IMR-90 (cell line): ENCODE data around the gene NEK6. TPM values are rescaled to one million over a fixed set of nuclear protein-coding genes. Genes with fewer than 3 reads are reported as not detected.

Experiments used
- ATAC-seq: fragments of 200-7000 bp; cut with Tn5 transposase; 2 replicates; pipeline ENCODE4 v1.9.1; 2020; ENCODE audit warnings: low read depth, mild to moderate bottlenecking, moderate library complexity
- BruUV-seq: library from RNA; stranded (reverse); fragments of 400-500 nt; replicated peaks from 2 replicates; lab custom pipeline; 2021; lab: Mats Ljungman, UMichigan
- CTCF ChIA-PET: fragments of 300-600 bp; formaldehyde crosslinking; extraction: SDS; loops from one replicate; lab custom pipeline; 2021; ENCODE audit warnings: antibody characterized with exemption; lab: Yijun Ruan, JAX
- POLR2A ChIA-PET: fragments of 300-600 bp; sonication (Branson Sonifier 250); formaldehyde crosslinking; loops from one replicate; lab custom pipeline; 2022; ENCODE audit warnings: antibody characterized with exemption; ENCODE audit not compliant: unreplicated experiment; lab: Charles Lee
- DNase-seq: peaks from one replicate; pipeline ENCODE4 v3.0.0; 2013
- H2AFZ ChIP-seq: replicated peaks from 2 replicates; pipeline ENCODE3; 2013; ENCODE audit warnings: low read length, mild to moderate bottlenecking; ENCODE audit not compliant: poor library complexity
- H2AK5ac ChIP-seq: 2 replicates; pipeline ENCODE4 v1.6.1; 2013; ENCODE audit warnings: low read depth, low read length, inconsistent platforms
- H2AK9ac ChIP-seq: replicated peaks from 2 replicates; pipeline ENCODE3; 2013; ENCODE audit warnings: mild to moderate bottlenecking, low read depth, low read length, moderate library complexity; ENCODE audit not compliant: poor library complexity
- H2BK120ac ChIP-seq: 2 replicates; pipeline ENCODE4 v1.6.1; 2013; ENCODE audit warnings: low read depth, low read length, inconsistent platforms
- H2BK15ac ChIP-seq: 3 replicates; pipeline ENCODE4 v1.6.1; 2013; ENCODE audit warnings: low read depth, low read length, inconsistent platforms
- H2BK20ac ChIP-seq: 2 replicates; pipeline ENCODE4 v1.6.1; 2013; ENCODE audit warnings: low read depth, mild to moderate bottlenecking, inconsistent platforms, low read length, moderate library complexity
- H2BK5ac ChIP-seq: 2 replicates; pipeline ENCODE4 v1.6.1; 2013; ENCODE audit warnings: mild to moderate bottlenecking, low read depth, low read length, inconsistent platforms; ENCODE audit not compliant: poor library complexity, severe bottlenecking
- H3K14ac ChIP-seq: replicated peaks from 2 replicates; pipeline ENCODE4 v1.6.1; 2013; ENCODE audit warnings: low read depth, low read length, inconsistent platforms
- H3K18ac ChIP-seq: 2 replicates; pipeline ENCODE4 v1.6.1; 2013; ENCODE audit warnings: low read depth, low read length, control low read depth
- H3K23ac ChIP-seq: 2 replicates; pipeline ENCODE4 v1.6.1; 2013; ENCODE audit warnings: low read depth, low read length, inconsistent platforms
- H3K27ac ChIP-seq: 2 replicates; pipeline ENCODE4 v1.5.1; 2013; ENCODE audit warnings: mild to moderate bottlenecking, control low read depth, low read length; ENCODE audit not compliant: insufficient read depth
- H3K27me3 ChIP-seq: 2 replicates; pipeline ENCODE4 v1.6.1; 2013; ENCODE audit warnings: low read length; ENCODE audit not compliant: control insufficient read depth, insufficient read depth
- H3K36me3 ChIP-seq: 2 replicates; pipeline ENCODE4 v1.6.1; 2013; ENCODE audit warnings: low read length, mixed read lengths; ENCODE audit not compliant: control insufficient read depth, insufficient read depth
- H3K4ac ChIP-seq: 2 replicates; pipeline ENCODE4 v1.6.1; 2013; ENCODE audit warnings: low read depth, low read length, inconsistent platforms
- H3K4me1 ChIP-seq: 2 replicates; pipeline ENCODE4 v1.6.1; 2013; ENCODE audit warnings: low read length, mixed read lengths; ENCODE audit not compliant: control insufficient read depth, insufficient read depth
- H3K4me2 ChIP-seq: 2 replicates; pipeline ENCODE4 v1.6.1; 2013; ENCODE audit warnings: low read depth, mild to moderate bottlenecking, control low read depth, low read length, moderate library complexity
- H3K4me3 ChIP-seq: 2 replicates; pipeline ENCODE4 v1.5.1; 2013; ENCODE audit warnings: low read depth, mild to moderate bottlenecking, control low read depth, low read length, moderate library complexity; ENCODE audit not compliant: insufficient read depth
- H3K56ac ChIP-seq: 2 replicates; pipeline ENCODE4 v1.6.1; 2013; ENCODE audit warnings: low read length, inconsistent platforms; ENCODE audit not compliant: insufficient read depth; ENCODE audit errors: extremely low read depth
- H3K79me1 ChIP-seq, 2 experiments: 2 replicates each; pipeline ENCODE4 v1.6.1; 2013; ENCODE audit warnings: low read length in 2 of 2, inconsistent platforms in 1 of 2, low read depth in 1 of 2
- H3K9ac ChIP-seq: 2 replicates; pipeline ENCODE4 v1.6.1; 2013; ENCODE audit warnings: low read depth, low read length, control low read depth
- H3K9me1 ChIP-seq: 2 replicates; pipeline ENCODE4 v1.6.1; 2013; ENCODE audit warnings: low read length, inconsistent platforms; ENCODE audit not compliant: insufficient read depth
- H3K9me3 ChIP-seq: 2 replicates; pipeline ENCODE4 v1.6.1; 2013; ENCODE audit warnings: low read length; ENCODE audit not compliant: control insufficient read depth, insufficient read depth
- H4K20me1 ChIP-seq: 2 replicates; pipeline ENCODE4 v1.6.1; 2013; ENCODE audit warnings: low read length, inconsistent platforms; ENCODE audit not compliant: insufficient read depth
- H4K5ac ChIP-seq: 2 replicates; pipeline ENCODE4 v1.6.1; 2013; ENCODE audit warnings: mild to moderate bottlenecking, low read depth, low read length, control low read depth
- H4K8ac ChIP-seq, 2 experiments: 2 replicates each; pipeline ENCODE4 v1.6.1; 2013; ENCODE audit warnings: low read depth in 2 of 2, low read length in 2 of 2, control low read depth in 1 of 2, inconsistent platforms in 1 of 2
- H4K91ac ChIP-seq: 2 replicates; pipeline ENCODE4 v1.6.1; 2013; ENCODE audit warnings: low read depth, low read length, inconsistent platforms; ENCODE audit not compliant: insufficient read depth
- BHLHE40 ChIP-seq: fragments of 150-350 bp; IDR thresholded peaks from 2 replicates; pipeline ENCODE4 v1.6.1; 2016; ENCODE audit warnings: mild to moderate bottlenecking, low read depth, low read length
- POLR2A ChIP-seq: IDR thresholded peaks from 2 replicates; pipeline ENCODE4 v1.6.1; 2012; ENCODE audit warnings: mild to moderate bottlenecking, low read depth, low read length
- WGBS, 2 experiments: methylation state at CpG; one replicate each; pipeline versions ENCODE4 v1.1.5 to v1.1.7; 2013; ENCODE audit warnings: missing lambda C conversion rate in 2 of 2; ENCODE audit not compliant: insufficient read length in 1 of 2; ENCODE audit errors: extremely low coverage in 2 of 2; 5-methylcytosine and 5-hydroxymethylcytosine counted together
- dilution Hi-C: fragments of 300-500 bp; cut with HindIII; formaldehyde crosslinking; loops from one replicate; pipeline ENCODE4 v1.14.3; 2018; ENCODE audit warnings: low sequenced_read_pairs; ENCODE audit not compliant: unreplicated experiment
- in situ Hi-C: fragments of 300-500 bp; cut with MboI; formaldehyde crosslinking; loops from 3 replicates; pipeline ENCODE4 v1.14.3; 2019; ENCODE audit warnings: low sequenced_read_pairs, inconsistent platforms, mixed read lengths
- intact Hi-C: fragments of 100-400 bp; cut with micrococcal nuclease; formaldehyde crosslinking; loops from 2 replicates; pipeline ENCODE4 v1.10.0; 2022
- polyA plus RNA-seq, 3 experiments: library from polyadenylated mRNA; depleted of rRNA; stranded (reverse); fragments of >200 nt; gene quantifications; 2 replicates each; pipeline ENCODE4 v1.2.3, GENCODE V29; 2012; ENCODE audit warnings: low replicate concordance in 1 of 3
- total RNA-seq: library from RNA; depleted of rRNA; stranded (reverse); fragments of >200 nt; gene quantifications from 2 replicates; pipeline ENCODE4 v1.2.3, GENCODE V29; 2012

Gene NEK6
- total and polyA plus RNA-seq, 2 of the 4 experiments (the other 2 are of a cell fraction), result 79.9 to 112 TPM

- no peak overlapping the region for H2BK20ac ChIP-seq
- dilution Hi-C loops, result no loop called here
- no peak overlapping the region for H3K4me2 ChIP-seq
- TF ChIP-seq BHLHE40 (no peak), POLR2A (0 out of 2 replicates have a peak, but pooled peaks have one; percentile 24)
- peaks cover 96% of the 10 kb centered on the region for H4K20me1 ChIP-seq
- in situ Hi-C loops, result no loop called here
- H4K91ac ChIP-seq, result no peak overlapping the region
- ChIA-PET CTCF (no interaction called here), POLR2A (no interaction called here)
- no TSS peak for BruUV-seq
- no peak overlapping the region for H3K56ac ChIP-seq
- H2AK9ac ChIP-seq, result no peak overlapping the region
- DNase-seq (no peak), ATAC-seq (no peak)
- WGBS, 2 experiments, result 94% methylated on average over 4 of the region's 6 CpGs; no CpG with 5 or more reads in 1 of the 2 experiments
- H3K9ac ChIP-seq, result no peak overlapping the region
- H3K36me3 ChIP-seq, result peaks cover 48% of the 10 kb centered on the region
- intact Hi-C loops, result no loop called here
- peak overlapping the region; percentile 16; the same call in 1 of the 2 replicates for H3K14ac ChIP-seq
- peaks cover 59% of the 10 kb centered on the region for H3K4me1 ChIP-seq
- H3K4ac ChIP-seq, result peak overlapping the region; percentile 25; the same call in 1 of the 2 replicates
- H2BK5ac ChIP-seq, result peak overlapping the region; percentile 11
- H2AFZ ChIP-seq, result no peak overlapping the region
- H3K27ac ChIP-seq, result no peak overlapping the region
- H4K5ac ChIP-seq, result no peak overlapping the region
- no peak overlapping the region for H2AK5ac ChIP-seq
- H3K9me3 ChIP-seq, result no peaks in the 10 kb centered on the region
- H3K9me1 ChIP-seq, result peaks cover 66% of the 10 kb centered on the region
- H2BK120ac ChIP-seq, result no peak overlapping the region
- no peaks in the 10 kb centered on the region for H3K27me3 ChIP-seq
- no peak overlapping the region; a peak in 1 of 4 replicates for H4K8ac ChIP-seq
- peak overlapping the region; percentile 72 for H3K23ac ChIP-seq
- H3K18ac ChIP-seq, result no peak overlapping the region
- no peak overlapping the region for H2BK15ac ChIP-seq
- peaks cover 19 to 90% of the 10 kb centered on the region in 2 experiments for H3K79me1 ChIP-seq
- no peak overlapping the region for H3K4me3 ChIP-seq
These were observed 16.5 kb downstream of the NEK6 start for GRCh38 chr9:124274226-124274625.
